Measurements from ENCODE around the gene DMPK.
"Not testable (repeated sequence)": the region's sequence is repeated elsewhere in the genome, so short reads cannot be mapped to it uniquely, and the experiment has no call there.

DMPK gene

DNA sequence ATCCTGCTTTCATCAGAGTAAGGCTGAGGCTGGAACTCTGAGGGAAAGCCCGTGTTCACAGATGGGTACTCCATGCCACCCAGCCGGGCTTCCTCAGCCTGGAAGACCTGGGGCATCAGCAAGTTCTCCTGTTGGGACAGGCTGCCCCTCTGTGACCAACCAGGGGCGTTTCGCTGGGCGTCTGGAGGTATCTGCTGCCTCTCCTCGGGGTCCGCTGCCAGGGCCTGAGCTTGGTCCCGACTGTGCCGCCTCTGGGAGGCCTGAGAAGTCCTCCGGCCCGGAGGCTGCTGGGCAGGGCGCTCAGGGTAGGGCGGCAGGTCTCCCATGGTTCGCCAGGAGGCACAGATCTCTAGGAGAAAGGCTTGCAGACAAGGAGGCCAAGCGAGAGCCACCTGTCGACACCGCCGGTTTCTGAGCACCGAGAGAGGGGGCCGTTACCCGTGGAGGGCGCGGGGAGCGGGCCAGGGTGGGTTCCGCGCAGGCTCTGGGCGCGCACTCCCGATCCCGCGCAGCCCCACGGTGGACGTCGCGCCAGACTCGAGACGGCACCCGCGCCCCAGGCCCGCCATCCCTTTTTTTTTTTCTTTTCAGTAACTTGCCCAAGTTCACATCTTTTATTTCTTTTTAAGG lies 32.7 kb upstream of the DMPK start, which contains the start of gene RSPH6A:
RSPH6A (minus strand) TSS at position 458 of the 630 bp plus-strand sequence; CDS start at position 326, 132 bp downstream.
- no peak for DNase-seq

DNA sequence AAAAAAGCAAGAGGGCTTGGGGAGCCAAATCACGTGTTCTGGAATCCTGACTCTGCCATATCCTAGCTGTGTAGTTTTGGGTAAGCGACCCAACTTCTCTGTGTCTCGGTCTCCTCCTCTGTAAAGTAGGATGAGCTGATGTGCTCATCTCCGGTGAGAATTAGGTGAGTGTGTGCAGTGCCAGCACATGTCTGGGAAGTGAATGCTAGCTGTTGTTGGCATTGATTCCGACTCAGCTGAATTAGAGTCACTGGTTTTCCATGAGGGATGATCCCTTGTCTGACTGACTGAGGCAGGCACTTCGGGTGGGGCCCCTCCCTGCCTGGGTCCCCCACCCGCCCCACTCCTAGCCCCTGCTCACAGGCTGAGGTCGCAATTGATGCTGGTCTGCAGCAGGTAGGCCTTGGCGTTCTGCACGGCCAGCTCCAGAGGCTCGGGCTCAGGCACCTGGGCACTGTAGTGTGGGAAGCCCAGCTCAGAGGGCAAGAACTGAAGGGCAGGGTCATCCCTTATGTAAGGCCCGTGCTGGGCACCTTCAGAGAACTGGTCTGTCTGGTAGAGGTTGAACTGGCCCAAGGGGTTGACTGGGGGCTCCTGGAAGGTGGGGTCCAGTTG lies 32.0 kb upstream of the DMPK start:
- DNase-seq: no peak

DNA sequence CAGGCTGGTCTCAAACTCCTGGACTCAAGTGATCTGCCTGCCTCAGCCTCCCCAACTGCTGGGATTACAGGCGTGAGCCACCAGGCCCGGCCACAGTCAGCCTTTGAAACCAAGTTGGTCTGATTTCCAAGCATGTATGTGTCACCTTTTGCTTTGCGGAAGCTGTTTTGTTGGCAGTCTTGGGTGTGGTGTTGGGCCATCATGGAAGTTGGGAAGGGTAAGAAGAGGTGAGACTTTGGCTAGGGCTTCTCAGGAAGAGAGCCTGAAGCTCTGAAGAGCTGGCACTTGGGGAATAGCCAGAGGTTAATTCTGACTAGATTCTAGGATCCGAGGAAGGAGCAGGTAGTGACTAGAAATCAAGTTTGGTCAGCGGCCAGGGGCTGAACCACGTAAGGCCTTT lies 30.0 kb upstream of the DMPK start:
- DNase-seq: no peak

DNA sequence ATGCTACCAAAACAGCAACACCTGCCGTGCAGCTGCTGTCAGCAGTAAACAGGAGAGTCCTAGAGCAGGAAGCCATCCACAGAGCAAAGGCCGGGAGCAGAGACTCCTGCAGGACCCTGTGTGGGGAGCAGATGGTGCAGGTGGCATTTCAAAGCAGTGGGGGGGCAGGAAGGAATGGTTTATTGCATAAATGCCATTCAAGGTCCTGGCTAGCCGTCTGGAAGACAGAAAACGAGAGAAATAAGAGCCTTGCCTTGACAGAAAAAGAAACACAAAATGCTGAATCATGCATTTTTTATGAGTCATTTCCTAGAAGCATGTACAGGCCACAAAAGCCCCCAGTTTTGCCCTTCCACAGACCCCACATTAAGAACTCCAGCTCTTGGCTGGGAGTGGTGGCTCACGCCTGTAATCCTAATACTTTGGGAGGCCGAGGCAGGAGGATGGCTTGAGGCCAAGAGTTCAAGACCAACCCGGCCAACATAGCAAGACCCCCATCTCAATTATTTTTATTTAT lies 27.4 kb upstream of the DMPK start:
- DNase-seq: peak; percentile 82

DNA sequence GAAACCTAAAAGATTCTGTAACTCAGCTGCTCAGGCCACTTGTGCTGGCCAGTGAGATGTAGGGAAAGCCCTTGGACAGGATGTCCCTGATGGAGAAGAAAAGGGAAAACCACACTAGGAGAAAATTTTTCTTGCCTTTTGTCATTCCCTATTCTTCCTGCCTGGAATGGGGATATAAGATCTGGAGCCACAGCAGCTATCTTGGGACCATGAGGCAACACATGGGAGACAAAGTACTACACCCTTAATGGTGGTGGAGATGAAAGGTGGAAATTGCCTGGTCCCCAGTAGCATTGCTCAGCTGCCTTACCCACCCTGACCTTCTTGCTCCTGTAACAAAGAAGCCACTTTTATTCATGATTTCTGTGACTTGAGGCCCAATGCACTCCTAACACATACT lies 23.4 kb upstream of the DMPK start:
- no peak for DNase-seq

DNA sequence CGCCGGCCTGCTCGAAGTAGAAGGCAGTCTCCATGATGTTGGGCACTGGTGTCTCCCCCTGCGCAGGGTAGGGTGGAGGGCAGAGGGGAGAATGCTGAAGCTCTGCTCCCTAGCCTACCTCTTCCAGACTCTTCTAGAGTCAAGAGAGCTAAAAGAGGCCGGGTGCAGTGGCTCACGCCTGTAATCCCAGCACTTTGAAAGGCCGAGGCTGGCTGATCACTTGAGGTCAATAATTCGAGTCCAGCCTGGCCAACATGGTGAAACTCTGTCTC lies 22.6 kb upstream of the DMPK start:
- DNase-seq: no peak

DNA sequence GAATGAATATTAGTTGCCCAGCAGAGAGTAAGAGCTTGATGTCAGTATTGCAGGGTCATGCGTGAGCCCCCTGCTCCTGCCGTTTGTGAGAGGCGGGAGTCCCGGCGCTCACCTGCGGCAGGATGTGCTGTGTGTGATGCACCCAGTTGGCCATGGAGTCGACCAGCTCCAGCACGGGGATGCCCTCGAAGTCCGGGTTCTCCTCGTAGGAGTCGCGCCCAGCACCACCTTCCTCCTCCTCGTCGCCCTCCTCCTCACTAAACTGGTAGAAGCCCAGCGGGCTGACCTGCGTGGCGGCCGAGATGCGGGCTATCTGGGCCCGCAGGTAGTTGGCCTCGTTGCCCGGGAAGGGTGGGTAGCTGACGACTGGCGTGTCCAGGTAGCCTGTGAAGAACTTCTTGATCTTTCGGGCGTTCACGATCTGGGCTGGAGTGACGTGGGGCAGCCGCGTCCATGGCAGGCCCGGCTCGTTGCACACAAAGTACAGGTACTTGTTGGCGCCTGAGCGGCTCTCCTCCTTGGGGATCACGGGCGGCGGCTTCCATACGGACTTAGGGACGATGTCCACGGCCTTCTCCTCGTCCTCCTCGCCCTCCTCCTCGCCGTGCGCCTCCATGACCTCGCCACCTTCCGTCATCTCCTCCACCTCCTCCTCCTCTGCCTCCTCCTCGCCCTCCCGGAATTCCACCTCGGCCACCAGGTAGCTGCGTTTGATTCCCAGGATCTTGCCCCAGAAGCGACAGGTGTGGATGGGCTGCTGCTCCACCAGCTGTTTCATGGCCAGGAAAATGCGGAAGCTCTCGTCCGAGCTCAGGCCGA lies 22.1 kb upstream of the DMPK start:
- DNase-seq: no peak

DNA sequence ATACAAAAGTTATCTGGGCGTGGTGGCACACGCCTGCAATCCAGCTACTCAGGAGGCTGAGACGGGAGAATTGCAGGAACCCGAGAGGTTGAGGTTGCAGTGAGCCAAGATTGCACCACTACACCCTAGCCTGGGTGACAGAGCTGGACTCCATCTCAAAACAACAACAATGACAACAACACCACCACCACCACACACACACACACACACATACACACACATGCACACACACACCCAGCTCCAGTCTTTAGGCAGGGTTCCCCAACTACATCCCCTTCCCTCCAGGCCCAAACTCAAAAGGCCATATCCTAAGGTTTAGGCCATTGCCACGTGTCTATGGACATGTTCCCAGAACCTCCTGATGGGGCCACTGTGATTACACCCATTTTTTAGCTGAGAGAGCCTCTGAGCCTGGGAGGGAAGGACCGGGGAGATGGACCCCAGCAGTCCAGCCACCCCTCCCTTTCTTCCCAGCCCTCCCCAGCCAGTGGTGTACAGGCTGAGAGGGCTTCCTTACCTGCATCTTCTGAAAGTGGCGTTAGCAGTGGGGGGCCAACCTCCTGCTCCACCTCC lies 19.4 kb upstream of the DMPK start:
- DNase-seq: no peak

DNA sequence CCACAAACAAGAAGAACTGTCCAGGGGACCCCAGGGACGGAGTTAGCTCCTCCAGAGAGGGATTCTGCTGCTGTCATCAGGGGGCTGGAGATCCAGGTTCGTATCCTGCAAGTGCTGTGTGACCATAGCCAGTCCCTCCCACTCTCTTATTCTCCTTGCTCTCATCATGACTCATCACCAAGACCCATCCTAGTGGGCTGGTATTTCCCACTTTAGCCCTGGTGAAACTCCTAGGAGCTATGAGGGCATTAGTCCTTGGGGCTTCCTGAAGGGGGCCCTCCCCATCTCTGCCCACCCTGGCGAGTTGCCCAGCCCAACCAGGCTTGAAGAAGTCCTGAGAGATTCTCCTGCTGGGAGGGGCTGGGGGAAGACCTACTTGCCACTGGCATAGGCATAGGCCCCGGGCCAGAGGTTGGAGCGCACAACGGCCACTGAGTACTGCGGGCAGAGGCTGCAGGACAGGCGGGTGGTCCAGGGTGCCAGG lies 17.8 kb upstream of the DMPK start:
- no peak for DNase-seq

DNA sequence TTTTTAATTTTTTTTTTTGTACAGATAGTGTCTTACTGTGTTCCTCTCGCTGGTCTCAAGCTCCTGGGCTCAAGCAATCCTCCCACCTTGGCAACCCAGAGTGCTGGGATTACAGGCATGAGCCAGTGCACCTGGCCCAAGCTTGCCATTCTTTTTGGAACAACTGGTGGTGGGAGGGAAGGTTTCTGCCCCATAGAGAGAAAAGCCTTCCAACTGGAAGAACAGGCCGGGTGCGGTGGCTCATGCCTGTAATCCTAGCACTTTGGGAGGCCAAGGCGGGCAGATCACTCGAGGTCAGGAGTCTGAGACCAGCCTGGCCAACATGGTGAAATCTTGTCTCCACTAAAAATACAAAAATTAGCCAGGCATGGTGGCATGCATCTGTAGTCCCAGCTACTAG lies 17.3 kb upstream of the DMPK start:
- DNase-seq: not testable (repeated sequence)

DNA sequence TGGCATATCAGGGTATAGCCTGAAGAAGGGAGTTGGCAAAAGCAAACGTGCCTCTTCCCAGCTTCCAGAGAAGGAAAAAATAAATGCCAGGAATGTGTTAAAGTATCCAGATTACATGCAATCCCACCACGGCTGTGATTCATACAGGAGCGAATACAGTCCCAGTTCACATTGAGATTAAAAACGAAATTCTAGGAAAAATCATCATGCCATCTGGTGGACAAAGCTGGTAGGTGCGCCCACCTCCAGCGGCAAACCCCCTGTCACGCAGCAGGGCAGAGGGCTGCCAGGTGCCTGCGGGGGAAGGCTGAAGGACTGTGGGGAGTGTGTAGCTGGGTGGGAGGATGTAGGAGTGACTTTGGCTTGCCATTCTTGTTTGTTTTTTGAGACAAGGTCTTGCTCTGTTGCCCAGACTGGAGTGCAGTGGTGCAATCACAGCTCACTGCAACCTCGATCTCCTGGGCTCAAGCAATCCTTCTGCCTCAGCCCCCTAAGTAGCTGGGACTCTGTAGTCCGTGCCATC lies 16.8 kb upstream of the DMPK start:
- peak; percentile 65 for DNase-seq

DNA sequence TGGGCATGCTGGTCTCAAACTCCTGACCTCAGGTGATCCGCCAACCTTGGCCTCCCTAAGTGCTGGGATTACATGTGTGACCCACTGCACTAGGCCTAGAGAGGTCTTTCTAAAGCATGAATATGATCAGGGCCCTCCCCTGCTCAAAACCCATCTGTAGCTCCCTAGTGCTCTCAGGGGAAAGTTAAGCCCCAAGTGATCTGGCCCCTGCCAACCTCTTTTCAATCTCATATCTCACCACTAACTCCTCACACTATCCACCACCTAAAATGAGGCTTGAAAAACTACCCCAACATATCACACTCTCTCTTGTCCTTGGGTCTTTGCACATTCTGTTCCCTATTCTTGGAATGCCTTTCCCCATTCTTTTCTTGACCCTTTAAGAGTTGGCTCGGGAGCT lies 12.3 kb upstream of the DMPK start:
- DNase-seq: no peak

DNA sequence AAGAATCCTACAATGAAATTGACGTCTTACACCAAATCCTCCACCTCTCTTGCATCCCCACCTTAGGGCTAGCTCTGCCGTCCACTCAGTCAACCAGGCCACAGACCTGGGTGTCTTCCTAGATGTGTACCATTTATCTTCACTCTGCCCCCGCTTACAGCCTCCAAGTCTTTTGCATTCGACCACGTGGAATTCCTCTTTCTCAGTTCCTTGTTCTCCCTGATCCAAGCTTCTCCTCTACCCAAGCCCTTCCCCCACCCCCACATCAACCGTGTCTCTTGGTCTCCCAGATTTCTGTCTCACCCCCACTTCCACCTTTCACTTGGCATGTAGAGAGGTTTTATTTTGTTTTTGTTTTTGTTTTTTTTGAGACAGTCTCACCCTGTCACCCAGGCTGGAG lies 11.6 kb upstream of the DMPK start:
- no peak for DNase-seq

DNA sequence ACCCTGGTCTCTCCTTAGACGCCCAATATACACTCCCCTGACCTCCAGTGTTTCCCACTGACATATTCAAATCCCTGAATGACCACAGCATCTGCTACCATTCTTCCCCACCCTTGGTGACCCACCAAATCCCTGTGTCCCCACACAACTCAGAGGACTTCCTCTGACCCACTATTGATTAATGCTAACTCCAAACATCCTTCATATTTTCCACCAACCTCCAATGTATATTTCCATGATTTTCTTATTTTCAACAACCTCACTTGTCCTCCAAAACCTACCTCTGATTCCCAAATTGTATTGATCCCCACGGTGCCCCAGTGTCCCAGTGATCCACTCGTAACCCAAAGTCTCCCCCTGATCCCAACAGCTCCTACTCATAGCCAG lies 10.9 kb upstream of the DMPK start:
- no peak for DNase-seq

DNA sequence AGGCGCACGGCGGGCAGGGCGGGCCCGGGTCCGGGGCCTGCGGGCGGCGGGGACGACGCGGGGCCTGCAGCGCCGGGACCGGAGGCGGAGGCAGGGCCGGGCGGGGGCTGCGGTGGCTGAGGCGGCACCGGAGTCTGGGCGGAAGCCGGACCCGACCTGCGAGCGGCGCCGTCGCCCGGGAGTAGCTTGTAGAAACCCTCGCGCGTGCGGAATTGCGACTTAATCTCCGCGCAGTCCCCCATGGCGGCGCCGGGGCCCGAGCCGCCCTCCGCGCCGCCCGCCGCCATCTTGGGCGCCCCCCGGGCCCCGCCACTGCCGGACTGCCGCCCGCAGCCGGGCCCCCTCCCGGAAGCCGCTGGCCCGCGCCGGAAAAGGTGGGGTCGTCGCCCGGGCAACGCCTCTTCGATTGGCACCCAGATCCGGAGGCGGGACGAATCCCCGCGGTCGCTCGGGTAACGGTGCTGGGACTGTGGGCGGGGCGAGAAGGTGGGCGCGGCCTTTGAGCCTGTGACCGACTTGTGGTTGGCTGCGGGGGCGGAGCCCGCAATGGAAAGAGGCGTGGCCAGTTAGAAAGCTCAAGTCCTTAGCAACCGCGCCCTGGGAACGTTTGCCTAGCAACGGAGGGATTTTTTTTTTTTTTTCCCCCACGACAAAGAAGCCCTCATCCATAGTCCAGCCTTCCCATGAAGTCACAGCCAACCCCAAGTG lies 10.3 kb upstream of the DMPK start, which contains the start of gene DMWD:
DMWD (minus strand) TSS at position 376 of the 708 bp plus-strand sequence; CDS start at position 287, 89 bp downstream.
- DNase-seq: peak; percentile 99

DNA sequence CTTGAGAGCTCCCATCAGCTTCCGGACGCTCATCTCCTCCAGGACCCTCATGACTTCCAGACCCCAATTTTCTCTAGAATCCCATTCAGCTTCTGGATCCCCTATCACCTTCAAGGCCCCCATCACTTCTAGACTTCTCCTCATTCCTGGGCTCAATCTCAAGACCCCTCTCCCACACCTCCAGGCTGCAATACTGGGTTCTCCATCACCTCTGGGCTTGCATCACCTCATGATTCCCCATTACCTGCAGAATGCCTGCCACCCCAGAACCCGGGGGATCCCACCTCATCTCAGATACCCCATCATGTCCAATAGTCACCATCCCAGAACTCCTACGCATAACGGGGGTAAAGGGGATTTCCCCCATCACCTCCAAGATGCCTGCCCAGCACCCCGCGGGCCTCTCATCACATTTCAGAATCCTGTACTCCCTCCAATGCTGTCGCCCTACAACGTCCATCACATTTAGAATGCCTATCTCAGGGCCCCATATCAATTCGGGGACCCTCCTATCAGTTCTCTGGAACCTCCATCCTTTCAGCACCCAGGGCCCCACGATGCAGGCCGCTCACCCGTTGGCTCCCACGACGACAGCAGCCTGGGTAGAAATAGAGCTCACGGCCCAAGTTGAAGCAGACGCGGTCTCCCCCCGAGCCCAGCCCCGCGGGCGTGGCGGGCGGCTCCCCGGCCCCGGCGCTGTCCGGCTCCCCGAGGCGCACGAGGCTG lies 9.6 kb upstream of the DMPK start:
- DNase-seq: no peak

DNA sequence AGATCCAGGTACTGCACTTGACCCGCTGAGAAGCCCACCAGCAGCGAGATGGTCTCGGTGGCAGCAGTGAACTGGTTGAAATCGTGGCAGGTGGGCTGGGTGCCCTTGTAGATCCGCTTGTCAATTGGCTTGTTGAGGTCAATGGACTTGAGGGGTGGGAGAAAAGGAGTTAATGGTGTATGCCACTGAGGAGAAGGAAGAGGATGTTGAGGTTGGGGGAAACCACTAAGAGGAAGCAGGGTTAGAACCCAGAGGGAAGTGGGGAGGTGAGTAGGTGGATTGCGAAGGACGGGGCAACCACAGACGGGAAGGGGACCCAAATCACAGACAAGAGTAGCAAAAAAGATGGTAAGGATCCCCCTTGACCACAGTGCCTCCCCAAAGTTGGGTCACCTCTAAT lies 8.7 kb upstream of the DMPK start:
- DNase-seq: peak; percentile 88

DNA sequence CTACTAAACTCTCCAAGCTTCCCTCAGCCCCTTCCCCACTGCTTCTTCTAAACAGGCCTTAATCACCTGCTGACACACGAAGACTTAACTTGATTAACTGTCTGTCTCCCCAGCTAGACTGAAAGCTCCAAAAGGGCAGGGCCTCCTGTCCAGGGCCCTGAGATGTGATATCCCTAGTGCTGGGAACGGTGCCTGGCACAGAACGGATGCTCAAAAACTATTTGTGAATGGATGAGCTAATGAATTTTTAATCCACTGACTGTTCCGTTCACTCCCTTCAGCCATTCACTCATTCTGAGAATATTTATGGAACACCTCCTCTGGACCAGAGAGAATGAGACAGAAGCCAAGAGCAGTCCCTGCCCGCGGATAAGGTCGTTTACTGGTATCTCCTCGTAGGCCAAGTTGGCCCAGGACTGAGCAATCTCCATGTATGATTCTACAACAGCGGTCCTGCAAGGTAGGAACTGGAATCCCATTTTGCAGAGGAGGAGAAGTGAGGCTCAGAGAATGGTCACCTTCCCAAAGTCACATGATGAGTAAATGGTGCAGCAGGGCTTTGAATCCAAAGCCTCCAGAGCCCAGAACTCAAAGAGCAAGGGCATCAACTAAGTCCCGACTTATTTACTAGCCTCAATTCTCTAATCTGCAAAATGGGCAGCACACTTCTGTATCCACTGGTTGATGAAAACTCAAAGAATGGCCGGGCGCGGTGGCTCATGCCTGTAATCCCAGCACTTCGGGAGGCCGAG lies 6.9 kb upstream of the DMPK start:
- no peak for DNase-seq

DNA sequence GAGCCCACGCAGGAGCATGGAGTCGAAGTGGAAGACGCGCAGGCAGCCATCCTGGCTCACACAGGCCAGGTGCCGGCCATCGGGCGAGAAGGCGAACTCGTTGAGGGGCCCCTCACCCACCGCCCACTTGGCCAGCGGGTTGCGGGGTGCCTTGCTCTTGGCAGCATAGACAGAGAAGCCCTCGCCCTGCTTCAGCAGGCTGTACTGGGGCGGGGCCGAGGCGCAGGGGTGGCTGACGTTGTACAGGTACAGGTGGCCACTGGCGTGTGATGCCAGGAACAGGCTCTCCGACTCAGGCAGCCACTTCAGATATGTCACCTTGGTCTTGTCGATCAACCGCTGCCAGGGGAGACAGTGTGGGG lies 4.2 kb upstream of the DMPK start:
- no peak for DNase-seq

DNA sequence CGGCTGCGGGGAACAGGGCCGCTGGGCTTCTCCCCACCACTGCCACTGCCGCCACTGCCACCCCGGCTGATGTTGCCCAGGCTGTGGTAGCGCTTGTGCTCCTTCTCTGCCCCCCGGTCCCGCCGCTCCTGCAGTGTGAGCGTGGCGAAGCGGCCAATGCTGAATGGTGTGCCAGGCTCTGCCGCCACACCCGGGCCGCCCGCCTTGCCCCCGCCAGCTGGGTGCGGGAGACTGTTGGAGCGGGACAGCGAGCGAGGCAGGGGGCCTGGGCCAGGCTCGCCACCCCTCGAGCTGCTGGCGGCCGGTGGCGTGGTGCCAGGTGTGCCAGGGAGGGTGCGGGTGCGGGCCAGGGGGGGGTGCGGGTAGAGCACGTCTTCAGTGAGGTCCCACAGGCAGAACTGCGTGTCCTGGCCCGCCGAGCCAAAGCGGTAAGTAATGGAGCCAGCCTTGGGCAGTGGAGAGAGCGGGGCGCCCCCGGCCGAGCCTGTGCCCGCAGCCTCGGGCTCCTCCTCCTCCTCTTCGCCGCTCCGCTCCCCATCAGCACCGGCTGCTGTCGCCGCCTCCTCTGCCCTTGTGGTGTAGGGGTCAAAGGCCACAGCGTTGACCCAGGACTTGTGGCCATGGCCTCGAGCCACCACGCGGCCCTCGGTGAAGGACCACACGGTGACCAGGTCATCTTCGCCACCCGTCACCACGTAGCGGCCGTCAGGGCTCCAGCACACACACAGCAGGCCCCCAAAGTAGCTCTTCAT lies 3.7 kb upstream of the DMPK start:
- no peak for DNase-seq
